NOMO-1 (cell line): Measurements from ENCODE around the gene PDE8B.

Source experiments
- DNase-seq, 2 experiments: peaks; one replicate each; lab custom pipeline; 2025; ENCODE audit not compliant: unreplicated experiment in 2 of 2; lab: John Stamatoyannopoulos, UW

The PDE8B gene

GRCh38 chr5:77189421-77189820 lies 21.1 kb upstream of the PDE8B start:
- DNase-seq, result no peak

GRCh38 chr5:77192441-77193050 lies 17.9 kb upstream of the PDE8B start:
- DNase-seq, result no peak

- no peak for DNase-seq
These were observed 15.7 kb upstream of the PDE8B start for GRCh38 chr5:77194762-77195161.

GRCh38 chr5:77197840-77198554 lies 12.5 kb upstream of the PDE8B start:
- DNase-seq, result no peak

GRCh38 chr5:77200663-77201062 lies 9.8 kb upstream of the PDE8B start:
- no peak for DNase-seq

- DNase-seq, result no peak
These were observed 8.3 kb upstream of the PDE8B start for GRCh38 chr5:77202145-77202544.

- DNase-seq, result no peak
These were observed 5.5 kb upstream of the PDE8B start for GRCh38 chr5:77204967-77205366.

- DNase-seq, result no peak
These were observed 1.8 kb upstream of the PDE8B start for GRCh38 chr5:77208507-77209163.

GRCh38 chr5:77209495-77210090 lies 887 bp upstream of the PDE8B start:
- DNase-seq, result no peak

GRCh38 chr5:77210964-77211690 lies 647 bp downstream of the PDE8B start:
- no peak for DNase-seq

- no peak for DNase-seq
These were observed 1.2 kb downstream of the PDE8B start for GRCh38 chr5:77211691-77212047.

GRCh38 chr5:77213601-77214000 lies 3.1 kb downstream of the PDE8B start:
- DNase-seq, result no peak

- DNase-seq, result no peak
These were observed 3.7 kb downstream of the PDE8B start for GRCh38 chr5:77214151-77214550.

GRCh38 chr5:77218263-77218662 lies 7.8 kb downstream of the PDE8B start:
- no peak for DNase-seq

- DNase-seq, result no peak
These were observed 10.6 kb downstream of the PDE8B start for GRCh38 chr5:77221115-77221514.

- DNase-seq, result no peak
These were observed 12.2 kb downstream of the PDE8B start for GRCh38 chr5:77222722-77223121.

GRCh38 chr5:77223653-77224052 lies 13.2 kb downstream of the PDE8B start:
- DNase-seq, result no peak

- DNase-seq, result no peak
These were observed 14.3 kb downstream of the PDE8B start for GRCh38 chr5:77224672-77225355.

GRCh38 chr5:77225531-77225930 lies 15.1 kb downstream of the PDE8B start:
- DNase-seq, result no peak

- no peak for DNase-seq
These were observed 19.4 kb downstream of the PDE8B start for GRCh38 chr5:77229887-77230286.
